Muscle layer of colon (tissue), 2 donors: Measurements from ENCODE around the gene HRH3.

Experiments used
- H3K27ac ChIP-seq: one replicate; pipeline ENCODE4 v1.7.0; 2013; ENCODE audit warnings: low read depth, mild to moderate bottlenecking, low read length, moderate library complexity
- H3K27me3 ChIP-seq, 2 donors: one replicate each; pipeline ENCODE4 v1.7.0; 2013; ENCODE audit warnings: low read length in 2 of 2, mild to moderate bottlenecking in 2 of 2; ENCODE audit not compliant: insufficient read depth in 2 of 2, control insufficient read depth in 1 of 2
- H3K36me3 ChIP-seq: one replicate; pipeline ENCODE4 v1.7.0; 2013; ENCODE audit warnings: mild to moderate bottlenecking, low read length; ENCODE audit not compliant: insufficient read depth
- H3K4me1 ChIP-seq: one replicate; pipeline ENCODE4 v1.7.0; 2013; ENCODE audit warnings: mild to moderate bottlenecking, low read length; ENCODE audit not compliant: insufficient read depth
- H3K4me3 ChIP-seq, 2 donors: one replicate each; pipeline ENCODE4 v1.7.0; 2013; ENCODE audit warnings: low read length in 2 of 2, low read depth in 1 of 2, mild to moderate bottlenecking in 1 of 2, moderate library complexity in 1 of 2
- H3K9ac ChIP-seq: one replicate; pipeline ENCODE4 v1.7.0; 2013; ENCODE audit warnings: low read length
- H3K9me3 ChIP-seq: one replicate; pipeline ENCODE4 v1.7.0; 2013; ENCODE audit warnings: mild to moderate bottlenecking, low read length
- donor health status: abdominal sarcoma.
- donor health status: Adenocarcinoma of cecum.

Gene HRH3

GRCh38 chr20:62258499-62259293 lies 38.6 kb upstream of the HRH3 start:
- no peaks in the 10 kb centered on the region for H3K9me3 ChIP-seq
- H3K27ac ChIP-seq = no peak overlapping the region
- peaks cover 10% of the 10 kb centered on the region for H3K4me1 ChIP-seq
- H3K4me3 ChIP-seq = no peak overlapping the region
- H3K9ac ChIP-seq = no peak overlapping the region
- no peaks in the 10 kb centered on the region for H3K27me3 ChIP-seq
- H3K36me3 ChIP-seq = peaks cover 44% of the 10 kb centered on the region

- Histone ChIP-seq H3K4me3 (no peak overlapping the region), H3K9me3 (no peaks in the 10 kb centered on the region), H3K9ac (no peak overlapping the region), H3K27me3 (no peaks in the 10 kb centered on the region), H3K27ac (no peak overlapping the region), H3K4me1 (peaks cover 10% of the 10 kb centered on the region), H3K36me3 (peaks cover 31% of the 10 kb centered on the region)
These were observed 35.9 kb upstream of the HRH3 start for GRCh38 chr20:62255976-62256375.

- no peaks in the 10 kb centered on the region for H3K9me3 ChIP-seq
- no peak overlapping the region for H3K27ac ChIP-seq
- H3K27me3 ChIP-seq = no peaks in the 10 kb centered on the region
- peaks cover 18% of the 10 kb centered on the region for H3K36me3 ChIP-seq
- peaks cover 10% of the 10 kb centered on the region for H3K4me1 ChIP-seq
- no peak overlapping the region for H3K4me3 ChIP-seq
- H3K9ac ChIP-seq = no peak overlapping the region
These were observed 34.1 kb upstream of the HRH3 start for GRCh38 chr20:62254021-62254724.

- no peaks in the 10 kb centered on the region for H3K9me3 ChIP-seq
- H3K4me3 ChIP-seq = no peak overlapping the region
- H3K36me3 ChIP-seq = peaks cover 13% of the 10 kb centered on the region
- H3K4me1 ChIP-seq = peaks cover 3% of the 10 kb centered on the region
- H3K27me3 ChIP-seq = no peaks in the 10 kb centered on the region
- H3K27ac ChIP-seq = no peak overlapping the region
- no peak overlapping the region for H3K9ac ChIP-seq
These were observed 33.3 kb upstream of the HRH3 start for GRCh38 chr20:62253398-62253797.

- H3K9me3 ChIP-seq = no peaks in the 10 kb centered on the region
- H3K27ac ChIP-seq = no peak overlapping the region
- H3K4me3 ChIP-seq = no peak overlapping the region
- no peaks in the 10 kb centered on the region for H3K4me1 ChIP-seq
- H3K9ac ChIP-seq = no peak overlapping the region
- H3K36me3 ChIP-seq = peaks cover 12% of the 10 kb centered on the region
- H3K27me3 ChIP-seq = no peaks in the 10 kb centered on the region
These were observed 32.4 kb upstream of the HRH3 start for GRCh38 chr20:62252342-62252966.

- Histone ChIP-seq H3K27ac (no peak overlapping the region), H3K4me1 (peaks cover 7% of the 10 kb centered on the region), H3K27me3 (no peaks in the 10 kb centered on the region), H3K9me3 (no peaks in the 10 kb centered on the region), H3K9ac (no peak overlapping the region), H3K4me3 (no peak overlapping the region), H3K36me3 (no peaks in the 10 kb centered on the region)
These were observed 28.9 kb upstream of the HRH3 start for GRCh38 chr20:62248890-62249560.

GRCh38 chr20:62246872-62247652 lies 27.0 kb upstream of the HRH3 start:
- H3K27ac ChIP-seq = no peak overlapping the region
- H3K9ac ChIP-seq = no peak overlapping the region
- H3K27me3 ChIP-seq = no peaks in the 10 kb centered on the region
- H3K36me3 ChIP-seq = no peaks in the 10 kb centered on the region
- no peaks in the 10 kb centered on the region for H3K9me3 ChIP-seq
- peaks cover 7% of the 10 kb centered on the region for H3K4me1 ChIP-seq
- no peak overlapping the region for H3K4me3 ChIP-seq

GRCh38 chr20:62246431-62246830 lies 26.4 kb upstream of the HRH3 start:
- Histone ChIP-seq H3K9ac (no peak overlapping the region), H3K4me3 (no peak overlapping the region), H3K4me1 (peaks cover 7% of the 10 kb centered on the region), H3K9me3 (no peaks in the 10 kb centered on the region), H3K36me3 (no peaks in the 10 kb centered on the region), H3K27me3 (no peaks in the 10 kb centered on the region), H3K27ac (no peak overlapping the region)

- H3K9ac ChIP-seq = no peak overlapping the region
- no peak overlapping the region for H3K4me3 ChIP-seq
- H3K27ac ChIP-seq = no peak overlapping the region
- no peaks in the 10 kb centered on the region for H3K36me3 ChIP-seq
- peaks cover 7% of the 10 kb centered on the region for H3K4me1 ChIP-seq
- no peaks in the 10 kb centered on the region for H3K27me3 ChIP-seq
- no peaks in the 10 kb centered on the region for H3K9me3 ChIP-seq
These were observed 25.8 kb upstream of the HRH3 start for GRCh38 chr20:62245911-62246280.

GRCh38 chr20:62244644-62245108 lies 24.6 kb upstream of the HRH3 start:
- H3K4me3 ChIP-seq = no peak overlapping the region
- H3K4me1 ChIP-seq = peaks cover 8% of the 10 kb centered on the region
- H3K27ac ChIP-seq = no peak overlapping the region
- no peaks in the 10 kb centered on the region for H3K9me3 ChIP-seq
- H3K27me3 ChIP-seq = no peaks in the 10 kb centered on the region
- H3K36me3 ChIP-seq = no peaks in the 10 kb centered on the region
- H3K9ac ChIP-seq = no peak overlapping the region
